SKM-1 (cell line): ENCODE data around the gene SLC22A23.

Experiments
- DNase-seq: peaks from one replicate; lab custom pipeline; 2025; ENCODE audit not compliant: unreplicated experiment; lab: John Stamatoyannopoulos, UW

The SLC22A23 gene

GRCh38 chr6:3372184-3372846 lies 84.5 kb downstream of the SLC22A23 start:
- DNase-seq = no peak

- no peak for DNase-seq
Observed at GRCh38 chr6:3371222-3371949, 85.5 kb downstream of the SLC22A23 start.

DNA sequence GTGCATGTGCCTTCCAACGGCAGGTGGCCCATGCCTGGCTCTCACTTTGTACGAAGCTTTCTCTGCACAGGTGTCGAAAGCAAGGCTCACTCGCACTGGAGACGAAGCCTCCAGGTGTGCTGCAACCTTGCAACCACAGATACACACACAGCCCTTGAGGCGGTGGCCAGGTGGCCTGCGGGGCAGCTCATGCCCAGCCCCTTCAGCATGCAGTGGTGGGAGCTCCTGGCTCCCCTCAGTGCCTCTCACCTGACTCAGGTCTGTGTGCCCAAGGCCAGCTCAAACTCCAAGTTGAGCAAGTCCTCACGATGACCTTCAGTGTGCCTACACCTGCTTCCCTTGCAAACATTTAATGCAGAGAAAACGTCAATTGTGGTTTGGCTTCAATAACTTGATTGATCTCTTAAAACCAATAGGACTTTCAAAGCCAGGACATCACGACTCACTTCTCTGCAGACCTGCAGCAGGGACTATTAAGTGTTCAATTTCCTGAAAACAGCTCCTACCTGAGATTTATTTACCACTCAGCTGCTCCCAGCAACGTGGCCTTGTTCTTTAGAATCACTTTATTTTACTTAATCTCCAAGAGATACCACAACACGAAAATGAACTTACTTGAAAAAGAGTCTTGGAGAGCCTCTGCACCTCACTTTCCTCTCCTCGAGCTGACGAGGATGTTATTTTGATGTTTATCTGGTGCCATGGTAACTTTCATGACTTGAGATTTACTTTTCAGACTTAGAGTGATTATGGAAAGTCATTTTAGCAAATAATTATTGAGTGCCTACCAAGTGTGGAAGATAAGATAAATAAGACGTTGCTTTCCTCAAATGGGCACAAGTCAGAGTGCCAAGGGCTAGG lies 86.3 kb downstream of the SLC22A23 start:
- no peak for DNase-seq

DNA sequence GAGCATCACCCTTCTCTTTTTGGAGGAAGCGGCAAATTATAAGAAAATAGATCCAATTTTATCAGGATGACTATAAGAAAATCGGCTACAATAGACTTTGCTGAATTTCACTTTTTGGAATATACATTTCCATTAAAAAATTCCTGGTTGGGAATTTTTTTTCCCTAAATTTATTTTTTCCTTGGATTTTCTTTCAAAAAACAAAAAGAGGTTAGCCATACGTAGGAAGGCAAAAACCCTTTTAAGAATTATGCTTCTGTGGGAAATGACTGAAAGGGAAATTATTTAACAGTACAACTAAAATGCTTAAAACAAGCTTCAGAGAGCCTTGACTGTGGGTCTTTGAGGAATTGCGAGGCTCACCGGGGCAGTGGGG lies 86.9 kb downstream of the SLC22A23 start:
- no peak for DNase-seq

- no peak for DNase-seq
Observed at GRCh38 chr6:3368685-3369084, 88.2 kb downstream of the SLC22A23 start.

GRCh38 chr6:3367630-3368029 lies 89.2 kb downstream of the SLC22A23 start:
- no peak for DNase-seq

DNA sequence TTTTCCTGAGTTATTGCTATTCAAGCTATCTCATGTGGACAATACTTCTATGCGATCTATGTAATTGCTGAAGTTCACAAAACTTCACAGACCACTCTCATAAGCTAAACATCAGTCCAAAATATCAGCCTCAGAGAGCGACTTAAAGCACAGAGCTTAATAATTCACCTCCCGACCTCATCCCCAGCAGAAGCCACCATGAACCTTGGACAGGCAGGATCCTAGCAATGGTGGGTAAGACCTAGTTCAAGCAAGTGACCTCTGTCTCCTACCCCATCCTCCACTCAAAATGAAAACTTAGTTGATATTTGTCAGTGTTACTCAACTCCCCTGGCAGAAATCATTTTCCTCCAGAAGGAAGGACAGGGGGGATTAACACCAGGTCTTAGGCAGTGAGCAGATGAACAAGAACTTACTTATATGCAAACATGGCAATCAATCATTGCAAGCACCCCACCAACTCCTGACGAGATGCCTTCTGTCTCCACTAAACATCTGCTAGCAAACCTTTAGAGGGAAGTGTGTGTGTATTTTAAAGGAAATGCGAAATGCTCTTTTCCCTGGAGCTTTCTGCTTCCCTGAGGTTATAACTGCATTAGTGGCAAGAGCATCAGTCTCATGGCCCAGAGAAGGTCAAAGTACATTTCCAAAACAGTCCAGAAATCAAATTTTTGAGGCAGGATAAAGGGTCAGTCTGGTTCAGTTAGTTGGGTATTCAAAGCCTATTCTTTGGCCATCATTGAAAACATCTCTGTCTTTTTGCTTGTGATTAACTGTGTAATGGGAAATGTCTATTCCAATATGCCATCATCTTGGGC lies 90.0 kb downstream of the SLC22A23 start:
- no peak for DNase-seq

DNA sequence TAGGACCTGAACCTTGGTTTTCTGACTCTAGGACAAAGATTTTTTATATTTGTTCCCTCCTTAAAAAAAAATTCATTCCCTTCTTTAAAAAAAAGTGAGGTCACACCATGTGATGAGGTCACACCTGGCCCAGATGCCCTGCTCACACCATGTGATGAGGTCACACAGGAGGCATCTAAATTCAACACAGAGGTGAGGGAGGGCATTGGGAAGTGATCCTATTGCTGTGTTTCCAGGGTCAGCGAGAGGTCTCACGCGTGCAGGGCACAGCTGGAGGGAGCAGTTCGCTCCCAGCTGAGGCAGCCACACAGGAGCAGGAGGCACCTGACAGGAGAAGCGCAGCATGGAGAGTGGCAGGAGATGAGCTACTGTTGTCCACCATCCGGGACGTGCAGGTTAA lies 92.5 kb downstream of the SLC22A23 start:
- DNase-seq = no peak

DNA sequence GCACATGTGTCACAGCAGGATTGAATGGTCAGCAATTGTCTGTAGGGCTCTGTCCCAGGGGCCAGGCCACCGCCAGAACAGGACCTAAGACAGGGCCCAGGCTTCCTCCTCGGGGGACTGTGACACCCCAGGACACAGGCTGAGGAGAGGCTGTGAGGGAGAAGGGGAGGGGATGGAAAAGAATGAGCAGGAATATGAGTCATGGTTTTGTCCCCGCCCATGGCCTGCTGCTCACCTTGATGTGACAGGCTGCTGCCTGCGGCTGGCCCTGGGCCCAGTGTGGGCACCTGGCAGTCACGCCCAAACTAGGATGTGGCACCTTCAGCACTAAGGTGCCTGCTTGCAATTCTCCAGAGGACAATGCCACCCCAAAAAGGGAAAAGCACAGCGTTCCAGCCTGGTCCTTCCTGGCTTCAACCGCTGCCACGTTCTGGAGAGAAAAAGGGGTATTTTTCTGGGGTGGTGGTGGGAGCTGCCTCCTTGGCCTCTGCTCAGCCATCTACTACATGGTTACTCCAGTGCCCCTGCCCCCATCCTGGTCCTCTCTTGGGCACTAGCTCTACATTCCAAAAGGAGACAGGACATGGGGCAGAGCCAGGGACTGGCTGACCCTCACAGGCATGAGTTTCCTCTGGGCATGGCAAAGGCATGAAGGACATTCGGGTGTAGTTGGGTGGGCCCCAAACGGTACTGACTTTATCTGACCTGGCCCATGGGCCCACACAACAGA lies 93.4 kb downstream of the SLC22A23 start:
- DNase-seq = no peak

- DNase-seq = no peak
Observed at GRCh38 chr6:3361312-3362037, 95.4 kb downstream of the SLC22A23 start.

GRCh38 chr6:3360727-3361045 lies 96.2 kb downstream of the SLC22A23 start:
- DNase-seq = no peak

GRCh38 chr6:3359973-3360726 lies 96.7 kb downstream of the SLC22A23 start:
- DNase-seq = no peak

- no peak for DNase-seq
Observed at GRCh38 chr6:3359101-3359752, 97.6 kb downstream of the SLC22A23 start.

DNA sequence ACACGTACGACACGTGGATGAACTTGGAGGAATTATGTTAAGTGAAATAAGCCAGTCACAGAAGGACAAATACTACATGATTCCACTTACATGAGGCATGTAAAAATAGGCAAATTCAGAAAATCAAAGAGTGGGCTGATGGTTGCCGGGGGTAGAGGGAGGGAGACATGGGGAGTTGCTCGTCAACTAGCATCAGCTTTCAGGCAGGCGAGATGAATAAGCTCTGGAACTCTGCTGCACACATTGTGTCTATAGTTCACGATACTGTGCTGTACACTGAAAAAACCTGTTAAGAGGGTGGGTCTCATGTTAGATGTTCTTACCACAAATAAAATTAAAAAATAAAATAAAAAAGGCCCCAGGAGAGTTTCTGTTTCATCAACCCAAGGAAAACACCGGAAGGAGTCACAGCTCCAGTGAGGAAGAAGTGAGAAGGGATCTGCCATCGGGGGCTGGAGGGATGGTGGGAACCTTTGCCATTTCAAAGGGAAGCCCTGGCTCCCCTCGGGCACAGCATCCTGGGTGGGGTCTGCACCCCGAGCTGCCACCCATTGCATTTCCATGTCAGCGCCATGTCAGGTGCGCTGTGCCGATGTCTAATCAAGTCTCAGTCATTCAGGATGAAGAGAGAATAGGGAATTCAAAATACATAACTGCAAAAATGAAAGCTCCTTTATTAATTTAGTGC lies 98.3 kb downstream of the SLC22A23 start:
- DNase-seq = no peak

GRCh38 chr6:3357678-3358077 lies 99.2 kb downstream of the SLC22A23 start:
- no peak for DNase-seq

- DNase-seq = no peak
Observed at GRCh38 chr6:3356824-3357420, 99.9 kb downstream of the SLC22A23 start.

GRCh38 chr6:3356056-3356823 lies 100.6 kb downstream of the SLC22A23 start:
- DNase-seq = peak; percentile 81
